Measurements from ENCODE around the gene CAMSAP1. TPM values are rescaled to one million over a fixed set of nuclear protein-coding genes. Genes with fewer than 3 reads are reported as not detected.

CAMSAP1 gene
- total and polyA plus RNA-seq, 4 donors: 5.0 to 29.8 (median 15.1) TPM

GRCh38 chr9:135794361-135794885 lies 112.9 kb downstream of the CAMSAP1 start:
- Histone ChIP-seq H3K36me3 (ENCODE audit: control insufficient read depth in 4 of 4, insufficient read depth in 4 of 4, low read length in 4 of 4) (no peaks in the 10 kb centered on the region), H3K4me3 (no peak overlapping the region), H3K9ac (ENCODE audit: insufficient read depth in 1 of 2, low read length in 2 of 2) (no peak overlapping the region), H3K9me3 (ENCODE audit: control insufficient read depth in 4 of 4, insufficient read depth in 3 of 4, low read length in 3 of 4) (no peaks in the 10 kb centered on the region), H3K27me3 (ENCODE audit: control insufficient read depth in 3 of 3, insufficient read depth in 3 of 3, low read length in 2 of 3) (no peaks in the 10 kb centered on the region), H3K4me1 (ENCODE audit: control insufficient read depth in 5 of 5, insufficient read depth in 5 of 5, low read length in 5 of 5) (peaks cover 0 to 4% (median 0%) of the 10 kb centered on the region in 5 donors), H3K27ac (ENCODE audit: low read depth in 1 of 2, low read length in 1 of 2) (no peak overlapping the region)
- DNase-seq (no peak), ATAC-seq (ENCODE audit: insufficient read depth, low FRiP score) (no peak)
- WGBS, 2 donors: 87 to 89% methylated on average over 15 of the region's 15 CpGs
- no peak for TF ChIP-seq CTCF (IDR thresholded peaks at IDR 0.05; ENCODE audit: control extremely low read depth, extremely low read depth)

GRCh38 chr9:135794057-135794335 lies 113.3 kb downstream of the CAMSAP1 start:
- 76 to 86% methylated on average over 7 of the region's 7 CpGs for WGBS, 2 donors
- no peaks in the 10 kb centered on the region for H3K36me3 ChIP-seq (ENCODE audit: control insufficient read depth in 4 of 4, insufficient read depth in 4 of 4, low read length in 4 of 4)
- no peak overlapping the region for H3K27ac ChIP-seq (ENCODE audit: low read depth in 1 of 2, low read length in 1 of 2)
- H3K9ac ChIP-seq (ENCODE audit: insufficient read depth in 1 of 2, low read length in 2 of 2): no peak overlapping the region
- H3K27me3 ChIP-seq (ENCODE audit: control insufficient read depth in 3 of 3, insufficient read depth in 3 of 3, low read length in 2 of 3): peaks cover 0 to 4% (median 0%) of the 10 kb centered on the region in 3 donors
- H3K4me1 ChIP-seq (ENCODE audit: control insufficient read depth in 5 of 5, insufficient read depth in 5 of 5, low read length in 5 of 5): peaks cover 0 to 4% (median 0%) of the 10 kb centered on the region in 5 donors
- no peak for TF ChIP-seq CTCF (IDR thresholded peaks at IDR 0.05; ENCODE audit: control extremely low read depth, extremely low read depth)
- H3K4me3 ChIP-seq: no peak overlapping the region
- ATAC-seq (ENCODE audit: insufficient read depth, low FRiP score) (no peak), DNase-seq (no peak)
- H3K9me3 ChIP-seq (ENCODE audit: control insufficient read depth in 4 of 4, insufficient read depth in 3 of 4, low read length in 3 of 4): no peaks in the 10 kb centered on the region

- H3K27me3 ChIP-seq (ENCODE audit: control insufficient read depth in 3 of 3, insufficient read depth in 3 of 3, low read length in 2 of 3): peaks cover 0 to 5% (median 0%) of the 10 kb centered on the region in 3 donors
- H3K9ac ChIP-seq (ENCODE audit: insufficient read depth in 1 of 2, low read length in 2 of 2): no peak overlapping the region
- H3K4me3 ChIP-seq: no peak overlapping the region
- no peak for DNase-seq
- peaks cover 0 to 4% (median 0%) of the 10 kb centered on the region in 5 donors for H3K4me1 ChIP-seq (ENCODE audit: control insufficient read depth in 5 of 5, insufficient read depth in 5 of 5, low read length in 5 of 5)
- H3K9me3 ChIP-seq (ENCODE audit: control insufficient read depth in 4 of 4, insufficient read depth in 3 of 4, low read length in 3 of 4): no peaks in the 10 kb centered on the region
- no peak for ATAC-seq (ENCODE audit: insufficient read depth, low FRiP score)
- no peaks in the 10 kb centered on the region for H3K36me3 ChIP-seq (ENCODE audit: control insufficient read depth in 4 of 4, insufficient read depth in 4 of 4, low read length in 4 of 4)
- no peak for TF ChIP-seq CTCF (IDR thresholded peaks at IDR 0.05; ENCODE audit: control extremely low read depth, extremely low read depth)
- no peak overlapping the region for H3K27ac ChIP-seq (ENCODE audit: low read depth in 1 of 2, low read length in 1 of 2)
- 81 to 93% methylated on average over 16 of the region's 16 CpGs for WGBS, 2 donors
These were observed 113.9 kb downstream of the CAMSAP1 start for GRCh38 chr9:135793221-135794056.

Measured in lung (tissue), 12 donors.